Lower lobe of right lung (tissue), 2 donors: Measurements from ENCODE around the gene MEI1. TPM values are rescaled to one million over a fixed set of nuclear protein-coding genes. Genes with fewer than 3 reads are reported as not detected.

Experiments used
- ATAC-seq, 2 donors: fragments of 200-7000 bp; cut with Tn5 transposase; one replicate each; pipeline ENCODE4 v1.9.1; 2020 to 2022; ENCODE audit warnings: mild to moderate bottlenecking in 2 of 2, moderate library complexity in 2 of 2
- DNase-seq: peaks from one replicate; pipeline ENCODE4 v3.0.0-alpha.2; 2020
- H3K27ac ChIP-seq: fragments of 200-600 bp; one replicate; pipeline ENCODE4 v1.8.0; 2022
- H3K27me3 ChIP-seq: fragments of 200-600 bp; one replicate; pipeline ENCODE4 v1.8.0; 2022; ENCODE audit warnings: low read depth
- H3K36me3 ChIP-seq: fragments of 200-600 bp; one replicate; pipeline ENCODE4 v1.8.0; 2022; ENCODE audit warnings: mild to moderate bottlenecking
- H3K4me1 ChIP-seq: fragments of 200-600 bp; one replicate; pipeline ENCODE4 v1.8.0; 2022
- H3K4me3 ChIP-seq: fragments of 200-600 bp; one replicate; pipeline ENCODE4 v1.8.0; 2022; ENCODE audit warnings: mild to moderate bottlenecking
- H3K9me3 ChIP-seq: fragments of 200-600 bp; one replicate; pipeline ENCODE4 v1.8.0; 2022
- intact Hi-C: fragments of 100-400 bp; cut with DNase I; formaldehyde crosslinking; loops from one replicate; pipeline ENCODE4 v1.11.0; 2022
- total RNA-seq: library from RNA; stranded (reverse); fragmentation: NEBNext Ultra II Directional; extraction: Animal tissue kit (Norgen Biotek cat#: 25700); gene quantifications from one replicate; pipeline ENCODE4 v1.2.1, GENCODE V29; 2021
- TF ChIP-seq, protein P1 (sequence below): fragments of 200-600 bp; IDR thresholded peaks from one replicate; pipeline ENCODE4 v1.8.0; 2022; ENCODE audit warnings: antibody characterized with exemption, mild to moderate bottlenecking
- donor health status: DM: no; HTN: yes; CAD: no; lungs with severe emphysema.

The MEI1 gene
- total RNA-seq, 1 donor from 2014 or later: 4.3 TPM

DNA sequence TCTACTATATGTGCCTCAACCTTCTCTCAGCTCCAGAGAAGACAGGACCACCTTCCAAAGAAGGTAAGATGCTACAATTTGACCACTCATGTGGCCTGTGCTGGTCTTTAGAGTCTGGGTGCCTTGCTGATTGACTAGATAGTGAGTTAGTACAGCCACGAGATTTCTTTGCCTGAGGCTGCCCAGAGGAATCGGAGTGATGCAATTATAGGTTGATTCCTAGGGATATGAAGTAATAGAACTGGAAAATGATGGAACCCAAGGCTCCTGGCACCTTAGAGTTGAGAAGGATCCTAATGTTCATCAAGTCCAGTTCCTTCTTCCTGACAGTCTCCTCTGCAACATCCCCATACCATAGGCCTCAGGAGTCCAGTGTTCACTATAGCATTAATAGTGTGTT lies 54.7 kb downstream of the MEI1 start:
- no peak overlapping the region for H3K4me3 ChIP-seq
- DNase-seq: no peak
- H3K27ac ChIP-seq: no peak overlapping the region
- TF ChIP-seq, protein P1, sequence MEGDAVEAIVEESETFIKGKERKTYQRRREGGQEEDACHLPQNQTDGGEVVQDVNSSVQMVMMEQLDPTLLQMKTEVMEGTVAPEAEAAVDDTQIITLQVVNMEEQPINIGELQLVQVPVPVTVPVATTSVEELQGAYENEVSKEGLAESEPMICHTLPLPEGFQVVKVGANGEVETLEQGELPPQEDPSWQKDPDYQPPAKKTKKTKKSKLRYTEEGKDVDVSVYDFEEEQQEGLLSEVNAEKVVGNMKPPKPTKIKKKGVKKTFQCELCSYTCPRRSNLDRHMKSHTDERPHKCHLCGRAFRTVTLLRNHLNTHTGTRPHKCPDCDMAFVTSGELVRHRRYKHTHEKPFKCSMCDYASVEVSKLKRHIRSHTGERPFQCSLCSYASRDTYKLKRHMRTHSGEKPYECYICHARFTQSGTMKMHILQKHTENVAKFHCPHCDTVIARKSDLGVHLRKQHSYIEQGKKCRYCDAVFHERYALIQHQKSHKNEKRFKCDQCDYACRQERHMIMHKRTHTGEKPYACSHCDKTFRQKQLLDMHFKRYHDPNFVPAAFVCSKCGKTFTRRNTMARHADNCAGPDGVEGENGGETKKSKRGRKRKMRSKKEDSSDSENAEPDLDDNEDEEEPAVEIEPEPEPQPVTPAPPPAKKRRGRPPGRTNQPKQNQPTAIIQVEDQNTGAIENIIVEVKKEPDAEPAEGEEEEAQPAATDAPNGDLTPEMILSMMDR: no peak
- no peaks in the 10 kb centered on the region for H3K36me3 ChIP-seq
- no peaks in the 10 kb centered on the region for H3K4me1 ChIP-seq
- no peaks in the 10 kb centered on the region for H3K9me3 ChIP-seq
- H3K27me3 ChIP-seq: no peaks in the 10 kb centered on the region
- ATAC-seq: no peak
- intact Hi-C loops: no loop called here

DNA sequence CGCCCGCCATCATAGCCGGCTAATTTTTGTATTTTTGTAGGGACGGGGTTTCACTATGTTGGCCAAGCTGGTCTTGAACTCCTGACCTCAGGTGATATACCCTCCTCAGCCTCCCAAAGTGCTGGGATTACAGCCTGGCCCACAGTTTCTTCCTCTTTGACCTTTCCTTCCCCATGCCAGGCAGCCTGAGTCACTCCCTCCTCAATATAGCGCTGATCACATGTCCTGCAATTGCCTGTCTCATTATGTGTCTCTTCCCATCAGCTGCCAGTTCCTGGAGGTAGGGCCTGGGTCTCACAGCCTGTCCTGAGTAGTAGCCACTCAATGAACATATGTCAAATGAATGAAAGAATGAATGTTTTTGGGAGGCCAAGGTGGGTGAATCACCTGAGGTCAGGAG lies 58.2 kb downstream of the MEI1 start:
- Histone ChIP-seq H3K4me1 (no peaks in the 10 kb centered on the region), H3K4me3 (no peak overlapping the region), H3K36me3 (no peaks in the 10 kb centered on the region), H3K27ac (no peak overlapping the region), H3K27me3 (no peaks in the 10 kb centered on the region), H3K9me3 (no peaks in the 10 kb centered on the region)
- no peak for ATAC-seq
- DNase-seq: no peak
- TF ChIP-seq, protein P1: no peak
- intact Hi-C loops: no loop called here

DNA sequence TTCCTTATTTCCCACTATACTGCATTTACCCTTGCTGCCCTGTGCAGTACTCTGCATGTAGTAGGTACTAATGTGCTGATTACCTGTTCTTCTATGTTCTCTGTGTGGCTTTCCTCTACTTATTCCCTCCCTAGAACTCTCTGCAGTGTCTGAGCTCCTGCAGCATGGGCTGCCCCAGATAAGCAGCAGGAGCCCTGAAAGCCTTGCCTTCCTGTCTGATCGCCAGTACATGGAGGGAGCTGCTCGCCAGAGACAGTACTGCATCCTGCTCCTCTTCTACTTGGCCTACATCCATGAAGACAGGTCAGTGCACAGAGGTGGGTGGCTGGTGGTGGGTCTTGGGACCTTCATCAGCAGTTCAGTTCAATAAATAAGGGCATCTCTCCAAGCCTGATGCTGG lies 58.9 kb downstream of the MEI1 start:
- ATAC-seq: no peak
- TF ChIP-seq, protein P1: no peak
- Histone ChIP-seq H3K27me3 (no peaks in the 10 kb centered on the region), H3K36me3 (no peaks in the 10 kb centered on the region), H3K4me3 (no peak overlapping the region), H3K27ac (no peak overlapping the region), H3K9me3 (no peaks in the 10 kb centered on the region), H3K4me1 (no peaks in the 10 kb centered on the region)
- intact Hi-C loops: no loop called here
- no peak for DNase-seq

DNA sequence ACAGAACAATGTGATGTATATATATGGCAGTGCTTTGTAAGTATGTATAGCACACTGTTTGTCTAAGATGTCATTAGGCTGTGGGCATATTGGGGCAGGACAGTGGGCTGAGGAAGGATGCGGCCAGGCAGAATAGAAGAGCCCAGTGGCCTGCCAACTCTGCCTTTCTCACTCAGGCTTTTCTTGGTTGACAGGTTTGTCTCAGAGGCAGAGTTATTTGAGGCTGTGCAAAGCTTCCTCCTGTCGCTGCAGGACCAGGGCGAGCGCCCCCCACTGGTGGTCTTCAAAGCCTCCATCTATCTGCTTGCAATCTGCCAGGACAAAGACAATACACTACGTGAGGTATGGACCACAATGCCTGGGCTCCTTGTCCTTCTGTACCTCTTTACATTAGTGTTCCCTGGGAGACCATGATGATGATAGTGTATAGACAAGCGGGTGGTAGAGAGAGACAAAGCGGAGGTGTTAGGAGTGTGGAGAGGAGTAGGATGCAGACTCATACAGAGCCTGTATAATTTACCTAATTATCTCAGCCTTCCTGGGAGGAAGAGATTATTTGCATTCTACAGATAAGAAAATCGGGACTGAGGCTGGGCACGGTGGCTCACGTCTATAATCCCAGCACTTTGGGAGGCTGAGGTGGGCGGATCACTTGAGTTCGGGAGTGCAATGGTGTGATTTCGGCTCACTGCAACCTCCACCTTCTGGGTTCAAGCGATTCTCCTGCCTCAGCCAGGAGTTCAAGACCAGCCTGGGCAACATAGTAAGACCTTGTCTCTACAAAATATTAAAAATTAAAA lies 63.9 kb downstream of the MEI1 start:
- Histone ChIP-seq H3K36me3 (no peaks in the 10 kb centered on the region), H3K4me3 (no peak overlapping the region), H3K4me1 (no peaks in the 10 kb centered on the region), H3K27ac (no peak overlapping the region), H3K27me3 (no peaks in the 10 kb centered on the region), H3K9me3 (no peaks in the 10 kb centered on the region)
- intact Hi-C loops: no loop called here
- ATAC-seq (peak; percentile 37 to 41), DNase-seq (no peak)
- TF ChIP-seq, protein P1: peak; percentile 31

DNA sequence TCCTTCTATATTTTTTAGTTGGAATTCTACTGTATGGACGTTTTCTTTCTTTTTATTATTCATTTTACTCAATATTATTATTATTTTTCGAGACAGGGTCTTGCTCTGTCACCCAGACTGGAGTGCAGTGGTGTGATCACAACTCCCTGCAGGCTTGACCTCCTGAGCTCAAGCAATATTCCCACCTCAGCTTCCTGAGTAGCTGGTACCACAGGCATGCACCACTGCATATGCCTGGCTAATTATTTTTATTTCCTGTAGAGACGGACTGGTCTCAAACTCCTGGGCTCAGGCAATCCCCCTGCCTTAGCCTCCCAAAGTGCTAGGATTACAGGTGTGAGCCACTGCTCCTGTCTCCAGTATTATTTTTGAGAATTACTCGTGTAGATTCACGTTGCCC lies 67.2 kb downstream of the MEI1 start:
- no peak for ATAC-seq
- Histone ChIP-seq H3K27me3 (no peaks in the 10 kb centered on the region), H3K4me3 (no peak overlapping the region), H3K9me3 (no peaks in the 10 kb centered on the region), H3K27ac (no peak overlapping the region), H3K4me1 (no peaks in the 10 kb centered on the region), H3K36me3 (no peaks in the 10 kb centered on the region)
- intact Hi-C loops: no loop called here
- DNase-seq: no peak
- TF ChIP-seq, protein P1: no peak
